Astrocyte (in vitro differentiated cells and primary cell): Measurements from ENCODE around the gene TMEM192. TPM values are rescaled to one million over a fixed set of nuclear protein-coding genes. Genes with fewer than 3 reads are reported as not detected.
"Not testable (repeated sequence)": the region's sequence is repeated elsewhere in the genome, so short reads cannot be mapped to it uniquely, and the experiment has no call there.

Source experiments
- DNase-seq: peaks from one replicate; pipeline ENCODE4 v3.0.0-alpha.2; 2010; ENCODE audit warnings: low read depth
- FAIRE-seq: peaks from 2 replicates; lab custom pipeline; 2011; peaks lifted over from hg19 to GRCh38; lab: Jason Lieb, UNC
- H2AFZ ChIP-seq: 2 replicates; pipeline ENCODE4 v1.6.0; 2012; ENCODE audit warnings: low read depth, low read length, inconsistent platforms
- H3K27ac ChIP-seq: 2 replicates; pipeline ENCODE4 v1.5.1; 2011; ENCODE audit warnings: low read depth, low read length, inconsistent platforms
- H3K27me3 ChIP-seq: 2 replicates; pipeline ENCODE4 v1.6.0; 2011; ENCODE audit warnings: low read length, inconsistent platforms; ENCODE audit not compliant: insufficient read depth
- H3K36me3 ChIP-seq: 2 replicates; pipeline ENCODE4 v1.5.1; 2011; ENCODE audit warnings: low read length, inconsistent platforms; ENCODE audit not compliant: insufficient read depth
- H3K4me1 ChIP-seq: 2 replicates; pipeline ENCODE4 v1.5.1; 2011; ENCODE audit warnings: low read length, inconsistent platforms; ENCODE audit not compliant: insufficient read depth
- H3K4me2 ChIP-seq: 2 replicates; pipeline ENCODE4 v1.6.0; 2012; ENCODE audit warnings: low read length, inconsistent platforms
- H3K4me3 ChIP-seq: 2 replicates; pipeline ENCODE4 v1.5.1; 2011; ENCODE audit warnings: low read depth, mild to moderate bottlenecking, low read length, inconsistent platforms; ENCODE audit not compliant: insufficient read depth
- H3K79me2 ChIP-seq: 2 replicates; pipeline ENCODE4 v1.6.0; 2012; ENCODE audit warnings: mild to moderate bottlenecking, low read length, inconsistent platforms; ENCODE audit not compliant: insufficient read depth
- H3K9ac ChIP-seq: 2 replicates; pipeline ENCODE4 v1.6.0; 2012; ENCODE audit warnings: mild to moderate bottlenecking, low read length, inconsistent platforms
- H3K9me3 ChIP-seq: 2 replicates; pipeline ENCODE4 v1.5.1; 2012; ENCODE audit warnings: low read depth, mild to moderate bottlenecking, low read length, inconsistent platforms; ENCODE audit not compliant: insufficient read depth
- H4K20me1 ChIP-seq: 2 replicates; pipeline ENCODE4 v1.6.0; 2012; ENCODE audit warnings: low read length, inconsistent platforms; ENCODE audit not compliant: insufficient read depth
- H3K27ac Mint-ChIP-seq: one replicate; pipeline ENCODE4 v1.8.0; 2021; ENCODE audit warnings: mild to moderate bottlenecking, mixed read lengths; ENCODE audit not compliant: unreplicated experiment
- H3K27me3 Mint-ChIP-seq: one replicate; pipeline ENCODE4 v1.8.0; 2021; ENCODE audit warnings: low read depth, mixed read lengths; ENCODE audit not compliant: unreplicated experiment
- H3K36me3 Mint-ChIP-seq: one replicate; pipeline ENCODE4 v1.8.0; 2021; ENCODE audit warnings: low read depth, mixed read lengths; ENCODE audit not compliant: unreplicated experiment
- H3K4me1 Mint-ChIP-seq: one replicate; pipeline ENCODE4 v1.8.0; 2021; ENCODE audit warnings: low read depth, mixed read lengths; ENCODE audit not compliant: unreplicated experiment
- H3K4me3 Mint-ChIP-seq: one replicate; pipeline ENCODE4 v1.8.0; 2021; ENCODE audit warnings: mild to moderate bottlenecking, moderate library complexity, mixed read lengths; ENCODE audit not compliant: unreplicated experiment
- H3K9me3 Mint-ChIP-seq: one replicate; pipeline ENCODE4 v1.8.0; 2021; ENCODE audit warnings: mild to moderate bottlenecking, mixed read lengths; ENCODE audit not compliant: unreplicated experiment
- EZH2 ChIP-seq: IDR thresholded peaks from 2 replicates; pipeline ENCODE4 v1.6.1; 2012; ENCODE audit warnings: mild to moderate bottlenecking, low read length, inconsistent platforms; ENCODE audit not compliant: insufficient read depth
- total RNA-seq: library from RNA; stranded (reverse); gene quantifications from 2 replicates; pipeline ENCODE4 v1.2.1, GENCODE V29; 2021
- TF ChIP-seq, protein P1 (sequence below): IDR thresholded peaks from 2 replicates; pipeline ENCODE4 v1.5.1; 2011; ENCODE audit warnings: low read depth, mild to moderate bottlenecking, inconsistent platforms, low read length, moderate library complexity; ENCODE audit not compliant: insufficient read depth

Gene TMEM192
- total RNA-seq, 1 donor from 2014 or later, result 20.2 TPM

DNA sequence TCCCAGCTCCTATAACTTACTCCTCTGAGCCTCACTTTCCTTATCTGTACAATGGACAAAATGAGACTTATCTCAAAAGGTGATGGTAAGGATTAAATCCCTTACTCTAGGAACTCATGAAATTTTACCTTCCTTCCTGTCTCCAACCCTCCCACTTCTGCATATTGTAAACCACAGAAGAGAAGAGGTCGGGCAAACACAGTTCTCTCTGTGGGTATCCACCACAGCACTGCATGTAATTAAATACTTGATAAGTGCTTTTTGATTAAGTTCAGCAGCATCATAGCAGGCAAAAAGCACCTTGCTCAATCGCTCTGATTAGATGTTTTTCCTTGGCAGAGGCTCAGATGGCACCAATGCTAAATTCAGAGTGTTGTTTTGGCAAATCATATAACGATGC, 17.3 kb upstream of the TMEM192 start:
- Histone ChIP-seq H3K27ac (no peak overlapping the region), H2AFZ (no peak overlapping the region), H4K20me1 (no peaks in the 10 kb centered on the region), H3K4me3 (no peak overlapping the region), H3K4me1 (no peaks in the 10 kb centered on the region), H3K4me2 (no peak overlapping the region), H3K9ac (no peak overlapping the region), H3K36me3 (no peaks in the 10 kb centered on the region), H3K79me2 (no peaks in the 10 kb centered on the region), H3K27me3 (no peaks in the 10 kb centered on the region), H3K9me3 (no peaks in the 10 kb centered on the region)
- Mint-ChIP-seq H3K27me3 (no peaks in the 10 kb centered on the region), H3K4me1 (no peaks in the 10 kb centered on the region), H3K4me3 (no peak overlapping the region), H3K36me3 (no peaks in the 10 kb centered on the region), H3K27ac (no peak overlapping the region), H3K9me3 (no peaks in the 10 kb centered on the region)
- DNase-seq, result no peak
- TF ChIP-seq, protein P1, sequence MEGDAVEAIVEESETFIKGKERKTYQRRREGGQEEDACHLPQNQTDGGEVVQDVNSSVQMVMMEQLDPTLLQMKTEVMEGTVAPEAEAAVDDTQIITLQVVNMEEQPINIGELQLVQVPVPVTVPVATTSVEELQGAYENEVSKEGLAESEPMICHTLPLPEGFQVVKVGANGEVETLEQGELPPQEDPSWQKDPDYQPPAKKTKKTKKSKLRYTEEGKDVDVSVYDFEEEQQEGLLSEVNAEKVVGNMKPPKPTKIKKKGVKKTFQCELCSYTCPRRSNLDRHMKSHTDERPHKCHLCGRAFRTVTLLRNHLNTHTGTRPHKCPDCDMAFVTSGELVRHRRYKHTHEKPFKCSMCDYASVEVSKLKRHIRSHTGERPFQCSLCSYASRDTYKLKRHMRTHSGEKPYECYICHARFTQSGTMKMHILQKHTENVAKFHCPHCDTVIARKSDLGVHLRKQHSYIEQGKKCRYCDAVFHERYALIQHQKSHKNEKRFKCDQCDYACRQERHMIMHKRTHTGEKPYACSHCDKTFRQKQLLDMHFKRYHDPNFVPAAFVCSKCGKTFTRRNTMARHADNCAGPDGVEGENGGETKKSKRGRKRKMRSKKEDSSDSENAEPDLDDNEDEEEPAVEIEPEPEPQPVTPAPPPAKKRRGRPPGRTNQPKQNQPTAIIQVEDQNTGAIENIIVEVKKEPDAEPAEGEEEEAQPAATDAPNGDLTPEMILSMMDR, result no peak
- no peak for TF ChIP-seq EZH2
- FAIRE-seq, result no peak

DNA sequence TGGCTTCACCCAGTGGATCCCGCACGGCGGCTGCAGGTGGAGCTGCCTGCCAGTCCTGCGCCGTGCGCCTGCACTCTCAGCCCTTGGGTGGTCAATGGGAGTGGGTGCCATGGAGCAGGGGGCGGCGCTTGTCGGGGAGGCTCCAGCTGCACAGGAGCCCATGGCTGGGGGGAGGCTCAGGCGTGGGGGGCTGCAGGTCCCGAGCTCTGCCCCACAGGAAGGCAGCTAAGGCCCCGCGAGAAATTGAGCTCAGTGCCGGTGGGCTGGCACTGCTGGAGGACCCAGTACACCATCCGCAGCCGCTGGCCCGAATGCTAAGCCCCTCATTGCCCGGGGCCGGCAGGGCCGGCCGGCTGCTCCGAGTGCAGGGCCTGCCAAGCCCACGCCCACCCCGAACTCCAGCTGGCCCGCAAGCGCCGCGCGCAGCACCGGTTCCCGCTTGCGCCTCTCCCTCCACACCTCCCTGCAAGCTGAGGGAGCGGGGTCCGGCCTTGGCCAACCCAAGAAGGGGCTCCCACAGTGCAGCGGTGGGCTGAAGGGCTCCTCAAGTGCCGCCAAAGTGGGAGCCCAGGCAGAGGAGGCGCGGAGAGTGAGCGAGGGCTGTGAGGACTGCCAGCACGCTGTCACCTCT, 13.3 kb upstream of the TMEM192 start:
- H3K27ac Mint-ChIP-seq, H3K27me3 Mint-ChIP-seq, H2AFZ ChIP-seq, H3K27ac ChIP-seq, H3K4me3 Mint-ChIP-seq, H3K4me1 ChIP-seq, H3K4me1 Mint-ChIP-seq, H3K9ac ChIP-seq, FAIRE-seq, H3K79me2 ChIP-seq, H3K9me3 ChIP-seq, DNase-seq, H3K27me3 ChIP-seq, H4K20me1 ChIP-seq, H3K4me2 ChIP-seq, H3K36me3 Mint-ChIP-seq, H3K9me3 Mint-ChIP-seq, H3K4me3 ChIP-seq, H3K36me3 ChIP-seq: not testable (repeated sequence)

DNA sequence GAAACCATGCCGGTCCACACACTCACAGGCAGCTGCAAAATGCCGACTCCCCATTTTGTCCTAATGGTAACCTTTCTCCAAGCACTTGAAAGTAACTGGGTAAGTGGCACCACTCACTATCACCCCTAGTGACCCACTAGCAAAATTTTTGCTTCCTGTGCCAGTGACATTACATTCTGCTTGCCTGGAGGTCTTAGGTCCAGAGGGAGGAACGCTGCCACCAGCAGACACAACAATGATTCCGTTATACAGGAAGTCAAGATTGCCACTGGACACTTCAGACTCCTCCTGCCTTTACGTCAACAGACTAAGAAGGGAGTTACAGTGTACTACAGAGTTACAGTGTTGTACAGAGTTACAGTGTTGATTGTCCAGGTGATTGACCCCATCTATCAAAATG, 11.8 kb upstream of the TMEM192 start:
- Mint-ChIP-seq H3K36me3 (no peaks in the 10 kb centered on the region), H3K27ac (no peak overlapping the region), H3K4me1 (no peaks in the 10 kb centered on the region), H3K9me3 (no peaks in the 10 kb centered on the region), H3K27me3 (no peaks in the 10 kb centered on the region), H3K4me3 (no peak overlapping the region)
- no peak overlapping the region for H2AFZ ChIP-seq
- no peak overlapping the region for H3K4me3 ChIP-seq
- no peak for TF ChIP-seq EZH2
- TF ChIP-seq, protein P1, result no peak
- no peak for DNase-seq
- no peaks in the 10 kb centered on the region for H3K79me2 ChIP-seq
- no peaks in the 10 kb centered on the region for H3K36me3 ChIP-seq
- no peak overlapping the region for H3K4me2 ChIP-seq
- H3K4me1 ChIP-seq, result no peaks in the 10 kb centered on the region
- H3K27ac ChIP-seq, result no peak overlapping the region
- no peaks in the 10 kb centered on the region for H3K27me3 ChIP-seq
- no peaks in the 10 kb centered on the region for H4K20me1 ChIP-seq
- H3K9me3 ChIP-seq, result no peaks in the 10 kb centered on the region
- no peak for FAIRE-seq
- H3K9ac ChIP-seq, result no peak overlapping the region
